Breast epithelium (tissue), 3 donors: ENCODE measurements around the gene IFNGR2.

Source experiments
- POLR2A ChIP-seq: fragments of 450-650 bp; IDR thresholded peaks from one replicate; pipeline ENCODE4 v1.6.1; 2016; ENCODE audit warnings: antibody characterized with exemption, mild to moderate bottlenecking, moderate library complexity
- TF ChIP-seq, protein P1 (sequence below), 3 donors: fragments of 450-650 bp; IDR thresholded peaks; one replicate each; pipeline ENCODE4 v1.5.1; 2016 to 2017; ENCODE audit warnings: antibody characterized with exemption in 3 of 3, mild to moderate bottlenecking in 3 of 3, moderate library complexity in 3 of 3

DNA sequence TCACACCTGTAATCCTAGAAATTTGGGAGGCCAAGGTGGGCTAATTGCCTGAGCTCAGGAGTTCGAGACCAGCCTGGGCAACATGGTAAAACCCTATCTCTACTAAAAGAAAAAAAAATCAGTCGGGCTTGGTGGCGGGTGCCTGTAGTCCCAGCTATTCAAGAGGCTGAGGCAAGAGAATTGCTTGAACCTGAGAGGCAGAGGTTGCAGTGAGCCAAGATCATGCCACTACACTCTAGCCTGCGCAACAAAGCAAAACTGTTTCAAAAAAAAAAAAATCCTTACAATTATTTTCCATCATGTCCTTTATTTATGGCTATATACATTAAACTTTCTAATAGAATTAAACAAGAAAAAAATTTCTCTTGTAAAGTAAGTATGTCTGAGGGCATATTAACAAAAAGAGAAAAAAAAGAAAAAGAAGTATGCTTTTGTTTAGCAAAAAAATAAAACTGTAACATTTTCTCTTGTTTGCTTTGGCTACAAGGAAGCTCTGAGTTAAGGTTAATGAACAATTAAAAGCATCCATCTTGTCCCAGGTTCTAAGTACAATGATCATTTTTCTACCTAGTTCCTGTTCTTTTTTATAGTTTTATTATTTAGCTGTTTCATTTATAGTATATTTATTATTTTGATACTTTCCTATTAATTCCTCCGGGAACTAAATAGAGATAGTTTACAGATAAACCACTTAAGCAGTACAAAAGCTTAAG is 58.5 kb downstream of the IFNGR2 start:
- TF ChIP-seq, protein P1, sequence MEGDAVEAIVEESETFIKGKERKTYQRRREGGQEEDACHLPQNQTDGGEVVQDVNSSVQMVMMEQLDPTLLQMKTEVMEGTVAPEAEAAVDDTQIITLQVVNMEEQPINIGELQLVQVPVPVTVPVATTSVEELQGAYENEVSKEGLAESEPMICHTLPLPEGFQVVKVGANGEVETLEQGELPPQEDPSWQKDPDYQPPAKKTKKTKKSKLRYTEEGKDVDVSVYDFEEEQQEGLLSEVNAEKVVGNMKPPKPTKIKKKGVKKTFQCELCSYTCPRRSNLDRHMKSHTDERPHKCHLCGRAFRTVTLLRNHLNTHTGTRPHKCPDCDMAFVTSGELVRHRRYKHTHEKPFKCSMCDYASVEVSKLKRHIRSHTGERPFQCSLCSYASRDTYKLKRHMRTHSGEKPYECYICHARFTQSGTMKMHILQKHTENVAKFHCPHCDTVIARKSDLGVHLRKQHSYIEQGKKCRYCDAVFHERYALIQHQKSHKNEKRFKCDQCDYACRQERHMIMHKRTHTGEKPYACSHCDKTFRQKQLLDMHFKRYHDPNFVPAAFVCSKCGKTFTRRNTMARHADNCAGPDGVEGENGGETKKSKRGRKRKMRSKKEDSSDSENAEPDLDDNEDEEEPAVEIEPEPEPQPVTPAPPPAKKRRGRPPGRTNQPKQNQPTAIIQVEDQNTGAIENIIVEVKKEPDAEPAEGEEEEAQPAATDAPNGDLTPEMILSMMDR (IDR thresholded peaks at IDR 0.05), result no peak
- TF ChIP-seq POLR2A, result no peak
